ENCODE data around the gene ENTPD8. TPM values are rescaled to one million over a fixed set of nuclear protein-coding genes. Genes with fewer than 3 reads are reported as not detected.
"Not testable (repeated sequence)": the region's sequence is repeated elsewhere in the genome, so short reads cannot be mapped to it uniquely, and the experiment has no call there.

The ENTPD8 gene
- total RNA-seq, 2 donors from 2014 or later = not detected

GRCh38 chr9:137452761-137453642, 11.8 kb upstream of the ENTPD8 start:
- H3K27ac Mint-ChIP-seq = no peak overlapping the region
- H3K9me3 Mint-ChIP-seq = no peaks in the 10 kb centered on the region
- H3K4me3 Mint-ChIP-seq = no peak overlapping the region
- peaks cover 42% of the 10 kb centered on the region for H3K4me1 Mint-ChIP-seq (ENCODE audit: low read depth)
- ATAC-seq (replicated peaks in 1 of 2) (no peak), DNase-seq (no peak)
- peaks cover 0 to 5% of the 10 kb centered on the region in 2 donors for H3K36me3 Mint-ChIP-seq (ENCODE audit: insufficient read depth in 2 of 2)
- H3K27me3 Mint-ChIP-seq (ENCODE audit: low read depth) = no peaks in the 10 kb centered on the region

- H3K27me3 Mint-ChIP-seq (ENCODE audit: low read depth) = no peaks in the 10 kb centered on the region
- peak overlapping the region in 1 of 2 donors; percentile 37 for H3K4me3 Mint-ChIP-seq
- H3K9me3 Mint-ChIP-seq = no peaks in the 10 kb centered on the region
- ATAC-seq (replicated peaks in 1 of 2) (no peak), DNase-seq (no peak)
- peaks cover 35% of the 10 kb centered on the region for H3K4me1 Mint-ChIP-seq (ENCODE audit: low read depth)
- no peak overlapping the region for H3K27ac Mint-ChIP-seq
- peaks cover 0 to 5% of the 10 kb centered on the region in 2 donors for H3K36me3 Mint-ChIP-seq (ENCODE audit: insufficient read depth in 2 of 2)
Observed at GRCh38 chr9:137452006-137452760, 11.0 kb upstream of the ENTPD8 start.

- ATAC-seq (replicated peaks in 1 of 2); DNase-seq; H3K27ac Mint-ChIP-seq; H3K27me3 Mint-ChIP-seq (ENCODE audit: low read depth); H3K4me3 Mint-ChIP-seq; H3K9me3 Mint-ChIP-seq; H3K36me3 Mint-ChIP-seq (ENCODE audit: insufficient read depth in 2 of 2): not testable (repeated sequence)
- peaks cover 30% of the 10 kb centered on the region for H3K4me1 Mint-ChIP-seq (ENCODE audit: low read depth)
Observed at GRCh38 chr9:137451264-137452005, 10.3 kb upstream of the ENTPD8 start.

DNA sequence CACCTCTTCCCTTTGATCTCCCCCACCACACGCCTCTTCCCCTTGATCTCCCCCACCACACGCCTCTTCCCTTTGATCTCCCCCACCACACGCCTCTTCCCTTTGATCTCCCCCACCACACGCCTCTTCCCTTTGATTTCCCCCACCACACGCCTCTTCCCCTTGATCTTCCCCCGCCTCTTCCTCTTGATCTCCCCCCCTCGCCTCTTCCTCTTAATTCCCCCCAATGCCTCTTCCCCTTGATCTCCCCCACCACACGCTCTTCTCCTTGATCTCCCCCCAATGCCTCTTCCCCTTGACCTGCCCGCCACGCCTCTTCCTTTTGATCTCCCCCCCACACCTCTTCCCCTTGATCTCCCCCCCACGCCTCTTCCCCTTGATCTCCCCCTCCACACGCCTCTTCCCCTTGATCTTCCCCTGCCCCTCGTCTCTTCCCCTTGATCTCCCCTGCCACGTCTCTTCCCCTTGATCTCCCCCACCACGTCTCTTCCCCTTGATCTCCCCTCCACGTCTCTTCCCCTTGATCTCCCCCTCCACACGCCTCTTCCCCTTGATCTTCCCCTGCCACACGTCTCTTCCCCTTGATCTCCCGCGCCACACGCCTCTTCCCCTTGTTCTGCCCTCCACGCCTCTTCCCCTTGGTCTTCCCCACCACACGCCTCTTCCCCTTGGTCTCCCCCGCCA, 9.5 kb upstream of the ENTPD8 start:
- not testable (repeated sequence) for H3K27me3 Mint-ChIP-seq (ENCODE audit: low read depth); H3K36me3 Mint-ChIP-seq (ENCODE audit: insufficient read depth in 2 of 2); H3K27ac Mint-ChIP-seq; ATAC-seq (replicated peaks in 1 of 2); H3K9me3 Mint-ChIP-seq; DNase-seq
- H3K4me1 Mint-ChIP-seq (ENCODE audit: low read depth) = peaks cover 25% of the 10 kb centered on the region
- peak overlapping the region in 1 of 2 donors; percentile 10 for H3K4me3 Mint-ChIP-seq

DNA sequence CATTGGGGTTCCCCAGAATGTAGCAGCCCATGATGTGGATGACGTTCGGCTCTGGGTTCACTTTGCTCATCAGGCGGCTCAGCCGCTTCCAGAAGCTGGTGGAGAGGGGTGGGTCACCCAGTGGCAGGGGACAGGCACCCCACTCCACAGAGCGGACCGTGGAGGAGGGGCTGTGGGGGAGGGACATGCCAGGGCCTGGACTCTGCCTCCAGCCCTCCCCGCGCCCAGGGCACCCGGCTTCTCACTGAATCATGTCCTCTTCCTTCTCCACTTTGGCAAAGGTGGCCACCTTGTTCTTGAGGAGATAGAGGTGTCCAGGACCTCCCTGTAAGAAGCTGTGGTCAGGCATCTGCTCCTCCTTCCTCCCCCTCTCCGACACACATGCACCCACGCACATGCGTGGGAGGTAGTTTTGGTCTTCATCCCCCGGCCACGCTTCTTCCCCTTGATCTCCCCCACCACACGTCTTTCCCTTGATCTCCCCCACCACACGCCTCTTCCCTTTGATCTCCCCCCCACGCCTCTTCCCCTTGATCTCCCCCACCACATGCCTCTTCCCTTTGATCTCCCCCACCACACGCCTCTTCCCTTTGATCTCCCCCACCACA, 8.9 kb upstream of the ENTPD8 start:
- H3K27me3 Mint-ChIP-seq (ENCODE audit: low read depth) = no peaks in the 10 kb centered on the region
- H3K36me3 Mint-ChIP-seq (ENCODE audit: insufficient read depth in 2 of 2) = peaks cover 0 to 5% of the 10 kb centered on the region in 2 donors
- ATAC-seq (replicated peaks in 1 of 2) (no peak), DNase-seq (peak in 1 of 2 donors; percentile 45)
- no peaks in the 10 kb centered on the region for H3K9me3 Mint-ChIP-seq
- H3K27ac Mint-ChIP-seq = no peak overlapping the region
- peaks cover 31% of the 10 kb centered on the region for H3K4me1 Mint-ChIP-seq (ENCODE audit: low read depth)
- H3K4me3 Mint-ChIP-seq = no peak overlapping the region

DNA sequence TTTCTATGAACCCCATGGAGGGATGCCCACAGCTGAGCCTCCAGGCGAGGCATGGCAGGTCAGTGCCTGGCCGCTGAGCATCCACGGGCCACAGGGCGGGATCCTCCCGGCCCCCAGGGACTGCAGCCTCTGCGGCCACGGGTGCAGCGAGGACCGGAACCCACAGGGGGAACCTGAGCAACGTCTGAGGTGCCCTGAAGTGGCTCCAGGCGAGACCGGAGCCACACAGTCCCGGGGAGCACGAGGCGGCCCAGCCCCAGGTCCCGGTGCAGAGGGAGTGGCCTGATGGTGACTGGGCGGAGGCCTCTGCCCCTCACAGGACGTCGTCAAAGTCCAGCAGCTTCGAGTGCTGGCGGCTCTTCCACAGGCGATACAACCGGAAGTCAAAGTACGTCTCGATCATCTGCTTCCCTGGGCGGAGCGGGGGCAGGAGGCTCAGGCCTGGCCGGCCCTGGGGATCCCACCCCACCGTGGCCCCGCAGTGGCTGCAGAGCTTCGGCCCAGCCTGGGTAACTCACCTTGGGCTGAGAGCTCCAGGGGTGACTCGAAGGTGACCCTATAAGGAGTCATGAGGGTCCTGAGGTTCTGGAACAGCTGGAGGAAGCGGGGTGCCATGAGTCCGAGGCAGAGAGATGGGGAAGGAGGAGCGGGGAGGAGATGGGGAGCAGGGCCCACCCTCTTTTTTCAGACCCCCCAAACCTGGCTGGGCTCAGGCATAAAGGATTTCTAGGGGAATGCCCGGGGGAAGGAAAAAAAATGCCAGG, 8.1 kb upstream of the ENTPD8 start:
- H3K4me3 Mint-ChIP-seq = no peak overlapping the region
- no peak for ATAC-seq (replicated peaks in 1 of 2)

GRCh38 chr9:137448602-137448962, 7.4 kb upstream of the ENTPD8 start:
- Mint-ChIP-seq H3K9me3 (no peaks in the 10 kb centered on the region), H3K27ac (no peak overlapping the region), H3K27me3 (ENCODE audit: low read depth) (peaks cover 3% of the 10 kb centered on the region), H3K4me3 (no peak overlapping the region), H3K36me3 (ENCODE audit: insufficient read depth in 2 of 2) (peaks cover 0 to 5% of the 10 kb centered on the region in 2 donors), H3K4me1 (ENCODE audit: low read depth) (peaks cover 30% of the 10 kb centered on the region)
- DNase-seq (no peak), ATAC-seq (replicated peaks in 1 of 2) (no peak)

More for the DNA sequence above, 8.1 kb upstream of the ENTPD8 start:
- no peak overlapping the region for H3K27ac Mint-ChIP-seq
- no peaks in the 10 kb centered on the region for H3K27me3 Mint-ChIP-seq (ENCODE audit: low read depth)
- peaks cover 0 to 5% of the 10 kb centered on the region in 2 donors for H3K36me3 Mint-ChIP-seq (ENCODE audit: insufficient read depth in 2 of 2)
- H3K9me3 Mint-ChIP-seq = no peaks in the 10 kb centered on the region
- no peak for DNase-seq
- H3K4me1 Mint-ChIP-seq (ENCODE audit: low read depth) = peaks cover 31% of the 10 kb centered on the region

DNA sequence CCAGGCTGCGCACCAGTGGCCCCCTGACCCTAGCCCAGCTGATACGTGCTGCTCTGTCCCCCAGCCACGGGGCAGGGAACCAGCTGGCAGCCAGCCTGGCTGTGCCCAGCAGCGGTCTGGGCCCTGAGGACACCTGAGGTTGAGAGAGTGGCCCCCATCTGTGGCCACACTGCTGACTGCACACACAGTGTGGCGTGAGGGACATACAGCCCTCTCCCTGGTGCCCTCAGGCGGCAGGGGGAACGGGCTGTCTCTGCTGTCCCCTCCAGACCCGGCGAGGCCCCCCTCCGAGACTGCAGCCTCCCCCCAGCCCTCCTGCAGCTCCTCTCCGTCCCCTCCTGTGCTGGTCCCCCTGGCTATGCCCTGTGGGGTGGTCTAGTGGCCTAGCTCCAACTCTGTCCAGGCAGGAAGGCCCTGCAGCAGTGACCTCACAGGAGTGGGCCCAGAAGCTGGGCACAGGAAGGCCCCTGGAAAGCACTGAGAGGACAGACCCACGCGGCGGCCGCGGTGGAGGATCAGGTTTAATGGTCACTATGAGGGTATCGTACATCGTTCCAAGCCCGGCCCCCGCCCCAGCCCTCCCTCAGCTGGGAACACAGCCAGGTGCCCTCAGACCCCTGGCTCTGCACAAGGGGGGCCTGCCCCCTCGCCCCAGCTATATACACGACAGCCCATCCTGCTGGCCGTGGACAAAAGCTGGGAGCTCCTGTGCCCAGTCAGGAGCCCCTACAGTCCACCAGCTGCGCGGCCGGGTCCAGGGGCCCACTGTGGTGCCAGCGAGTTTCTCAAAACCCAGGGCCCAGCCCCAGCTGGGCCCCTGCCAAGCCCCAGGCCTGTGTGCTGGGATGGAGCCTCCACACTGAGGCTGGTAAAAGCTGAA, 6.8 kb upstream of the ENTPD8 start:
- no peaks in the 10 kb centered on the region for H3K9me3 Mint-ChIP-seq
- H3K36me3 Mint-ChIP-seq (ENCODE audit: insufficient read depth in 2 of 2) = peaks cover 0 to 5% of the 10 kb centered on the region in 2 donors
- peaks cover 7% of the 10 kb centered on the region for H3K27me3 Mint-ChIP-seq (ENCODE audit: low read depth)
- H3K27ac Mint-ChIP-seq = no peak overlapping the region
- no peak overlapping the region for H3K4me3 Mint-ChIP-seq
- H3K4me1 Mint-ChIP-seq (ENCODE audit: low read depth) = peaks cover 30% of the 10 kb centered on the region
- DNase-seq (no peak), ATAC-seq (replicated peaks in 1 of 2) (no peak)

DNA sequence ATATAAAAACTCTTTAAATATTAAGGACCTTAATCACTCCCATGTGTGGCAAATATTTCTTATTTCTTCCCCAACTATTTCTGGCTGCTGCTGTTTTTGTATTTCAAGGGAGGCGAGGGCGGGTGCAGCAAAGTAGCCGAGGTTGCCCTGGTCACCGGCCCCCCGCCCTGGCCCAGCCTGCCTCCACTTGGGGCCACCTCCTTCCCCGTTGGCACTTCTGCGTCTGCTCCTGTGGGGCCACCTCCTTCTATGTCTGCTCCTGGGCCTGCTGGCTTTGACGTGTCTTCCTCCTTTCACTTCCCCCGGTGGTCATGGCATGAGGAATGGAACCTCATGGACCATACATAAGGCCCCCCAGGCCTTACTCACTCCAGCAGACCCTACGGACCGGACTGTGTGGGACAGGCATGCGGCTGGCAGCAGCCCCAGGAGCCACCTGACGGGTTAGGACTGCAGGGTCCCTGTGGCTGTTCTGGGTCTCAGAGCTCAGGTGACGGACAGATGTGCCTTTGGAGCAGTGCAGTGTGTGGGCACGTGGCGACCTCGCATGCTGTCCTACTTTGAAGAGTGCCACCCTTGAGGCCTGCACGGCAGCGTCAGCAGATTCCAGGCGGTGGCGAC, 5.8 kb upstream of the ENTPD8 start:
- H3K4me3 Mint-ChIP-seq = no peak overlapping the region
- ATAC-seq (replicated peaks in 1 of 2) (no peak), DNase-seq (no peak)
- peaks cover under 1 to 3% of the 10 kb centered on the region in 2 donors for H3K36me3 Mint-ChIP-seq (ENCODE audit: insufficient read depth in 2 of 2)
- H3K27ac Mint-ChIP-seq = no peak overlapping the region
- H3K9me3 Mint-ChIP-seq = no peaks in the 10 kb centered on the region
- H3K4me1 Mint-ChIP-seq (ENCODE audit: low read depth) = peaks cover 27% of the 10 kb centered on the region
- peaks cover 10% of the 10 kb centered on the region for H3K27me3 Mint-ChIP-seq (ENCODE audit: low read depth)

- Mint-ChIP-seq H3K27ac (no peak overlapping the region), H3K27me3 (ENCODE audit: low read depth) (peaks cover 14% of the 10 kb centered on the region), H3K36me3 (ENCODE audit: insufficient read depth in 2 of 2) (peaks cover 2 to 3% of the 10 kb centered on the region in 2 donors), H3K9me3 (no peaks in the 10 kb centered on the region), H3K4me3 (no peak overlapping the region), H3K4me1 (ENCODE audit: low read depth) (peaks cover 26% of the 10 kb centered on the region)
- ATAC-seq (replicated peaks in 1 of 2) (peak in 1 of 2 donors; percentile 2), DNase-seq (no peak)
Observed at GRCh38 chr9:137445930-137446431, 4.8 kb upstream of the ENTPD8 start.
